GM15510 (cell line): ENCODE results near the gene TMC8.

ENCODE experiments used
- POLR2A ChIP-seq: IDR thresholded peaks from 3 replicates; pipeline ENCODE4 v1.6.1; 2011; ENCODE audit warnings: borderline replicate concordance; ENCODE audit not compliant: insufficient read length; ENCODE audit errors: extremely low read depth

The TMC8 gene

GRCh38 chr17:78171591-78172248 lies 41.1 kb downstream of the TMC8 start:
- peak; percentile 0 for TF ChIP-seq POLR2A

DNA sequence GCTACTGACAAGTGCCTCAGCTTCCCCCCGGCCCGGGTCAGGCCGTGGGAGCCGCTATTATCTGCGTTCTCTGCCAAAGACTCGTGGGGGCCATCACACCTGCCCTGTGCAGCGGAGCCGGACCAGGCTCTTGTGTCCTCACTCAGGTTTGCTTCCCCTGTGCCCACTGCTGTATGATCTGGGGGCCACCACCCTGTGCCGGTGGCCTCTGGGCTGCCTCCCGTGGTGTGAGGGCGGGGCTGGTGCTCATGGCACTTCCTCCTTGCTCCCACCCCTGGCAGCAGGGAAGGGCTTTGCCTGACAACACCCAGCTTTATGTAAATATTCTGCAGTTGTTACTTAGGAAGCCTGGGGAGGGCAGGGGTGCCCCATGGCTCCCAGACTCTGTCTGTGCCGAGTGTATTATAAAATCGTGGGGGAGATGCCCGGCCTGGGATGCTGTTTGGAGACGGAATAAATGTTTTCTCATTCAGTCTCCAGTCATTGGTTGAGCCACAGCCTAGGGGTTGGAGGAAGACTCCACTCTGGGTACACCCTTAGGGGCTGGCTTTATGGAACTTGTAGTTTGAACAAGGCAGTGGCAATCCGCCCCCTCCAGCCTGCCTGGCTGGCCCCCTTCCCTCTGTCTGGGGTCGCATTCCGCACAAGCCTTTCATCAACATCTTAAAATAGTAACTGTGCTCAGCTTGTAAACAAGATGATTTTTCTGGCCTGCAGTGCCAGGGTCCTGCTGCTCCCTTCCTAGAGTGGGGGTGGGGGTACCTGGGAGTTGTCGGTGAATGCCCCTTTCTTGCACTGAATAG lies 41.9 kb downstream of the TMC8 start:
- TF ChIP-seq POLR2A = no peak

GRCh38 chr17:78173097-78173715 lies 42.6 kb downstream of the TMC8 start:
- no peak for TF ChIP-seq POLR2A

DNA sequence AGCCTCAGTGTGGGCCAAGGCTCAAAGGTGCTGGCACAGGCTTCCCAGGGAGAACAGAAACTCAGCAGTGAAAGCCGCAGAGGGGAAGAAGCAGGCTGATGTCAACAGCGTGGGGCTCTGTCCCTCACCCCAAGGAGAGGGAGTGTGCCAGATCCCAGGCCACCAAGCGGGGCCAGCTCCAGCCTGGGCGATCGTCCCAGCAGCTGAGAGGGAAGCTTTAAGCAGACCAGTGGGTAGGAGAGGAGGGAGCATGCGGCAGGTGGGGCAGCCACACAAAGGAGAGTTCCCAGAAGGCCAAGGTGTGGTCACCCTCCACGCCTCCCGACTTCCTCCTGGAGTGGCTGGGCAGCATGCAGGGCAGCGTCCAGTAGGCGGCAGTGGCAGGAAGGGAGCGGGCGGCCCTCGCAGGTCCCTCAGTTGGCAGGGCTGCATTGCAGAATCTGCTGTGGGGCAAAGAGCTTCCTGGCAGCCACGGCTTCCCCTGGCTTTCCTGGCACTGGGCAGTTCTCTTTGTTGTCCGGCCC lies 43.8 kb downstream of the TMC8 start:
- TF ChIP-seq POLR2A = peak; percentile 57

- TF ChIP-seq POLR2A = no peak
Observed at GRCh38 chr17:78174870-78175642, 44.5 kb downstream of the TMC8 start.

DNA sequence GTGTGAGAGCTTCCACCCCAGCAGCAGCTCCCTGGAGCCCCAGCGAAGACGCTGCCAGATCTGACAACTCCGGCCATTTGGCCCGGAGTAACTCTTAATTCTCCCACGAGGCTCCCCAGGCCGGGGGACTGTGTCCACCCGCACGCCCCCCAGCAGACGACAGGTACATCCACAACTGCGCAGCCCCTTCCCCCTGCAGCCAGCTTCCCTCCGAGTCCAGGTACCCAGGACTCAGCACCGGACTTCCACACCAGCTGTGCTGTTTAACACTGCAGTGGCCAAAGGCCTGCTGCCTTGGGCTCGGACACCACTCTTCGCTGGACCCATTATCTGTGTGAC lies 45.0 kb downstream of the TMC8 start:
- TF ChIP-seq POLR2A = peak; percentile 17

- peak; percentile 44 for TF ChIP-seq POLR2A
Observed at GRCh38 chr17:78176548-78177025, 46.0 kb downstream of the TMC8 start.

- no peak for TF ChIP-seq POLR2A
Observed at GRCh38 chr17:78179372-78179771, 48.8 kb downstream of the TMC8 start.

DNA sequence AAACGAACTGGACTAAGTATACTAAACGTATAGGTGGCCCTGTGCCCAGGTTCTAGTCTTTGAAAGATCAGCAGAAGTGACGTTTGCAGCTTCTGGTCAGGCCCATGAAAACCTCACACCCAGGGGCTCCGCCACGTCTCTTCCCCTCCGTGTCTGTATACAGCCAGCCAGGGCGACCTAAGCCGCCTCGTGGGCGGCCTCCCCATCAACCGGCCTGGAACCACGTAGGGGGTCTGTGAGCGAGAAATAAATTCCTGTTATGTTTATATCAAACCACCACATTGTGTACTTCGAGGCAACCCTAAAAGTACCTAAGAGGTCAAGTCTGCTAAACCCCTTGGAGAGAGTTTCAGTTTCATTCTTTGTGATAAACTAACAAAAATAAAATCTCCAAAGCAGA lies 49.5 kb downstream of the TMC8 start:
- TF ChIP-seq POLR2A = no peak

- TF ChIP-seq POLR2A = no peak
Observed at GRCh38 chr17:78180508-78180907, 49.9 kb downstream of the TMC8 start.

DNA sequence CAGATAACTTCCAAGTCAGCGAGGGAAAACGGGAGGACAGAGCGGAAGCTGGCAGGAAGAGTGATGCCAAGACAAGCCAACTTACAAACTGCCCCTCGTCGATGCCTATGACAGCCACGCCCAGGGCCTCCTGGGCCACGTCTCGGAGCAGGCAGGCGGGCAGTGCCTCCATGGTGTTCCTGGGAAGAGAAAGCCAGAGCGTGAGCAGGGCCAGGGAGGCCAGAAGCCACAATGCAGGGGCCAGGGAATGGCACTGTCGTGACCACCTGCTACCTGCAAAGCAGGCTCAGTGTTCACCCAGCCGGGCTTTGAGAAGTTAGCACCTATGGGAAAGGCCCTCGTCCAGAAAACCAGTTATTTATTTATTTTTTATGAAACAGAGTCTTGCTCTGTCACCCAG lies 51.9 kb downstream of the TMC8 start:
- TF ChIP-seq POLR2A = no peak

- no peak for TF ChIP-seq POLR2A
Observed at GRCh38 chr17:78183916-78184315, 53.3 kb downstream of the TMC8 start.

GRCh38 chr17:78184351-78184750 lies 53.8 kb downstream of the TMC8 start:
- no peak for TF ChIP-seq POLR2A

DNA sequence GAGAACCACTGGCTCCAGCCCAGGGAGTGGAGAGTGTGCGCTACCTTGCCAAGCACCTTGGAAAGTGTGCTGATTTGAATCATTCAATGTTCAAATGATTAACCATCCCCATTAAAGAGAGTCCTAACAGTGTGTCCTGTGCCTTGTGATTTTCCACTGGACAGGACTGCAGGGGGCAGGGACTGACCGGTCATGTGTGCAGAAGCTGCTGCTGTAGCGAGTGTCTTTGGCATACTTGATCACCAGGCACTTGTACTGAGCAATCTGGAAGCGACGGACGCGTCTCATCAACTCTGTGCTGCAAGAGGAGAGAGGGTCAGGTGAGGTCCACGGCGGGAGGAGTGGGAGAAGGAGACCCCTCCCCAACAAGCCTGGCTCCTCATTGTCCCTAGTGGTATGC lies 54.3 kb downstream of the TMC8 start:
- TF ChIP-seq POLR2A = no peak
